DLD1 (cell line): ENCODE data around the gene CXCL8.
"Not testable (repeated sequence)": the region's sequence is repeated elsewhere in the genome, so short reads cannot be mapped to it uniquely, and the experiment has no call there.

Experiments
- in situ Hi-C: cut with HindIII; loops from 2 replicates; pipeline ENCODE4 v1.10.0; 2017; ENCODE audit warnings: low sequenced_read_pairs

Gene CXCL8

GRCh38 chr4:73742490-73743160, 2.3 kb downstream of the CXCL8 start:
- in situ Hi-C loops, result no loop called here

- in situ Hi-C loops, result no loop called here
These were observed 2.9 kb downstream of the CXCL8 start for GRCh38 chr4:73743281-73743680.

GRCh38 chr4:73743795-73744194, 3.4 kb downstream of the CXCL8 start:
- in situ Hi-C loops, result no loop called here

- in situ Hi-C loops, result no loop called here
These were observed 3.8 kb downstream of the CXCL8 start for GRCh38 chr4:73744203-73744602.

GRCh38 chr4:73750730-73751129, 10.4 kb downstream of the CXCL8 start:
- in situ Hi-C loops, result no loop called here

GRCh38 chr4:73751166-73751565, 10.8 kb downstream of the CXCL8 start:
- in situ Hi-C loops, result no loop called here

- in situ Hi-C loops, result no loop called here
These were observed 11.5 kb downstream of the CXCL8 start for GRCh38 chr4:73751830-73752229.

GRCh38 chr4:73752424-73752823, 12.1 kb downstream of the CXCL8 start:
- in situ Hi-C loops, result no loop called here

- in situ Hi-C loops, result no loop called here
These were observed 12.8 kb downstream of the CXCL8 start for GRCh38 chr4:73753215-73753614.

- in situ Hi-C loops, result no loop called here
These were observed 14.6 kb downstream of the CXCL8 start for GRCh38 chr4:73754934-73755333.

GRCh38 chr4:73759357-73759756, 19.0 kb downstream of the CXCL8 start:
- in situ Hi-C loops, result no loop called here

- in situ Hi-C loops, result no loop called here
These were observed 21.5 kb downstream of the CXCL8 start for GRCh38 chr4:73761856-73762255.

- in situ Hi-C loops, result no loop called here
These were observed 22.0 kb downstream of the CXCL8 start for GRCh38 chr4:73762409-73762808.

- in situ Hi-C loops, result no loop called here
These were observed 23.5 kb downstream of the CXCL8 start for GRCh38 chr4:73763877-73764276.

GRCh38 chr4:73764513-73764912, 24.1 kb downstream of the CXCL8 start:
- in situ Hi-C loops, result no loop called here

GRCh38 chr4:73765296-73765695, 24.9 kb downstream of the CXCL8 start:
- in situ Hi-C loops, result no loop called here

GRCh38 chr4:73770917-73771316, 30.5 kb downstream of the CXCL8 start:
- in situ Hi-C loops, result no loop called here

- in situ Hi-C loops, result no loop called here
These were observed 32.0 kb downstream of the CXCL8 start for GRCh38 chr4:73772363-73772762.

GRCh38 chr4:73774406-73774805, 34.0 kb downstream of the CXCL8 start:
- in situ Hi-C loops, result not testable (repeated sequence)

GRCh38 chr4:73776321-73776729, 36.0 kb downstream of the CXCL8 start:
- in situ Hi-C loops, result no loop called here

GRCh38 chr4:73777612-73778011, 37.2 kb downstream of the CXCL8 start:
- in situ Hi-C loops, result no loop called here

- in situ Hi-C loops, result no loop called here
These were observed 39.9 kb downstream of the CXCL8 start for GRCh38 chr4:73780243-73780642.

GRCh38 chr4:73780834-73781233, 40.5 kb downstream of the CXCL8 start:
- in situ Hi-C loops, result no loop called here
